ENCODE data around the gene PHF13.

PHF13 gene

DNA sequence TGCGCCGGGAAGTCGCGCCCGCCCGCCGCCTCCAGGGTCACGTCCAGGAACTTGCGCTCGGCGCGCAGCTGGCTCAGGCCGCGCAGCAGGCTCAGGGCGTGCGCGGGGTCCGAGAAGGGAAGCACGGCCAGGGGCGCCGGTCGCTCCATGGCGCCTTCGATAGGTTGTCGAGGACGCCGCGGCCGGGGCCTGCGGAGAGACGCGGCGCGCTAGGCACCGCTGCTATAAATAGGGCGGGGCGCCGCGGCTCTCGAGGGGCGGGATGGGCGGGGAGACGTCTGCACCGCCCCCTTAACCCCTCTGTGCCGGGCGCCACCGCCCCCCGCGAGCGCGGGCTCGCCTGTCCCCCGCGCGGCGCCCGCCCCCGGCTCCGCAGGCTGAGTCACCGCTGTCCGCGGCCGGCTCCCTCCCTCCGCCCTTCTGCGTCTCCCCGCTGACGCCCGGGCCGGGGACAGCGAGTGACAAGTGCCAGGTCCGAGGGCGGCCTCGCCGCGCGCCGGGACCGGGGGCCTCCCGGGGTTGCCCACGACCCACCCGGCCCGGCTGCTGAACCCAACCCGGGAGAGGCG lies 10.8 kb upstream of the PHF13 start, which contains the start of gene KLHL21:
Gene KLHL21, minus strand, starts transcription at position 201 of the 569 bp plus-strand sequence. Its CDS starts 52 bp downstream, at position 149.
- DNase-seq, result peak; percentile 61

- no peak for DNase-seq
These were observed 10.2 kb upstream of the PHF13 start for GRCh38 chr1:6603238-6603914.

GRCh38 chr1:6603915-6604558 lies 9.5 kb upstream of the PHF13 start:
- no peak for DNase-seq

DNA sequence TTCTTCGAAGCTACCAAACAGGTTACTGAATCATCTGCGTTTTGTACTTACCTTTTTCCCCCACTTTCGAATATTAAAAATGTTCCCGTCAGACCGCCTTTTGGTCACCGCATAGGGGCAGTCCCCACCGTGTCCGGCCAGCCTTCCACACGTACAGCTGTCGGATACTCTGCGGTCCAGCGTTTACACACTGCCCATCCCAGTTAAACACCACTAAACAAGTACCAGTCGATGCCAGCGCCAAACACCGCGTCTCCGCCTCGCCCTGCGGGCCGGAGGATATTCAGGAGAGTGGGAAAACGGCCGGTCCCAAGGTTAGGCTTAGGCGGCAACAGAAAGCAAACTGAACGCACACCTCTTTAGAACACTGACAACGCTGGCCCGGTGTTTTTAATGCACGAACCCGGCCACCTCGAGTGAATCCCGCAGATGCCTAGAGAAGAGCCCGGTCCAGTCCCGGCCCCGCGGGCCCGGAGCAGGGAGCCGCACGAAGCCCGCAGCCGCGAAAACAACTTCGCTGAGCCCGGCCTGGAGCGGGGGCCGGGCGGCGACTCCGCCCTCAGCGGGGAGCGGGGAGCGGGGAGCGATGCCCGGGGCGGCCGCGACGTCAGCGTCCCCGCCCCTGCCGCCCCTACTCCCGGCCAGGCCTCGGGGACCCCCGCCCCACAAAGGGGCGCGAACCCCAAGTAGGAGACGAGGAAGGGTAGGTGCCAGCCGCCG lies 730 bp upstream of the PHF13 start:
- peak; percentile 80 for DNase-seq

DNA sequence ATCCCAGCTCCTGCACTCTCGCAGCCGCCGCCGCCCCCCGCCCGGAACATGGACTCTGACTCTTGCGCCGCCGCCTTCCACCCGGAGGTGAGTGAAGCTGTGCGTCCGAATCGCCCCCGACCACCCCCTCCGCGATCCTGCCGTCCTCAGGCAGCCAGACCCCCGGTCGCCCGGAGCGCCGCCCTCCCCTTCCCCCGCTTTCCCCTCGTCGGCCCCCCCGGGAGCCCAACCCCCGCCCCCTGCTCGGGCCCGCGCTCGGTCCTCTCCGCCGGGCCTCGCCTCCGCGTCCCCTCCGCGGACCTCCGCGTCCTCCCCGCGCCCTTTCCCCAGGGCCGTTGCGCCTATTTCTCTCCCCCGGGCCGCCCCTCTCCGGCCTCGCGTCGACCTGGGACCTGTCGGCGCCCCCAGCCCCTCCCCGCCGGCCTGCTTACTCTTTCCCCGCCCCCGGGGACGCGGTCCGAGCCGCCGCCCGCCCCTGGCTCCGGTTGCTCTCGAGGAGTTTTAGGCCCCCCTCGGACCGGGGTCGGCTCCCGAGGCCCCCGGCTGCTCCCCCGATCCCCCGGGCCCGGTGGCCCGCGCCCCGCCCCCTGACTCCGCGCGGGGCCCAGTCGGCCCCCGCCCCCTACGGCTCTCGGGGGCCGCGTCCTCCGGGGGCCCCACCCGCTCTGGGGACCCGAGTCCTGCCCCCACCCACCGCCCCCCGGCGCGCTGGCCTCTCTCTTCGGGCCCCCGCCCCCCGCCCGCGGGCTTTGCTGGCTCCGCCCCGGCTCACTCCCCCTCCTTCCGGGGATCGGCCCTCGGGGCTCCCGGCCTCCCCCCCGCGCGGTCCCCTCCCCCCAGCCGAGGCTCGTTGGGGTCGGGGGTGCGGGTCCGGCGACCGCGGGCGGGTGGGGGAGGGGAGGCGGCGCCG lies 743 bp downstream of the PHF13 start:
- peak; percentile 44 for DNase-seq

- no peak for DNase-seq
These were observed 1.6 kb downstream of the PHF13 start for GRCh38 chr1:6614929-6615785.

GRCh38 chr1:6619045-6619444 lies 5.5 kb downstream of the PHF13 start:
- no peak for DNase-seq

DNA sequence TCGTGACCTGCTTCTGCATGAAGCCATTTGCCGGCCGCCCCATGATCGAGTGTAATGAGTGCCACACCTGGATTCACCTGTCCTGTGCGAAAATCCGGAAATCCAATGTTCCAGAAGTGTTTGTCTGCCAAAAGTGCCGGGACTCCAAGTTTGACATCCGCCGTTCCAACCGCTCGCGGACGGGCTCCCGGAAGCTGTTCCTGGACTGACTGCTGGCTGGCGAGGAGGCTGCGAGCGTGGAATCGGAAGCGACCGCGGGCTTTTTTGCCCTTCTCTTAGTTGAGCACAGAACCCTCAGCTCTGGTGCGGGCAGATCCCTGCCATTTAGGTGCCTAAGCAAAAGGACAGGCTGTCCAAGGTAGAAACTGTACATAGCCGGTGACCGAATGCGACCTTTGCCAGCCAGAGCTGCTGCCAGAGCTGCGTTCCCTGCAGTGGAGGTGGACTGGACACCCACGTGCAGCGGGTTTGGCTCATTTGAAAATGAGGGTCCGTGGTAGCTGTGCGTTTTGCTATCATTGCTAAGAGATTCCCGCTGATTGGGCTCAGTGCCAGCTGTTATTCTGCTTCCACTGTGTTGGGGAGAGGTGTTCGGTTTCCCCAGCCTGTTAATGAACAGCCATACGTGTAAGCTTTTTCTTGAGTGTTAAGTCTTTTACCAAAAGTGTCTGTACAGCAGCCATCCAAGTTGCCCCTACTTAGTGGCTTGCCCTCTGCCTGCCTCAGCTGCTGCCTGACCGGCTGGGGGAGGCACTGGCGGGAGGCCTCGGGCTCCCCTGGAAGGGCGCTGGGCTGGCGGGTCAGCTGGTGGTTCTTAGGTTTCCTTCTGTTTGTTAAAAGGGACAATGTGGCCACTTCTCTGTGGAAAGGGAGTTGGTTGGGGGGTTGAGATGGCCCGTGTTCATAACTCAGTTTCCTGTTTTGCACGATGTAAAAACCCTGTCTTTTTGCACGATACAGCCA lies 8.2 kb downstream of the PHF13 start:
- no peak for DNase-seq

DNA sequence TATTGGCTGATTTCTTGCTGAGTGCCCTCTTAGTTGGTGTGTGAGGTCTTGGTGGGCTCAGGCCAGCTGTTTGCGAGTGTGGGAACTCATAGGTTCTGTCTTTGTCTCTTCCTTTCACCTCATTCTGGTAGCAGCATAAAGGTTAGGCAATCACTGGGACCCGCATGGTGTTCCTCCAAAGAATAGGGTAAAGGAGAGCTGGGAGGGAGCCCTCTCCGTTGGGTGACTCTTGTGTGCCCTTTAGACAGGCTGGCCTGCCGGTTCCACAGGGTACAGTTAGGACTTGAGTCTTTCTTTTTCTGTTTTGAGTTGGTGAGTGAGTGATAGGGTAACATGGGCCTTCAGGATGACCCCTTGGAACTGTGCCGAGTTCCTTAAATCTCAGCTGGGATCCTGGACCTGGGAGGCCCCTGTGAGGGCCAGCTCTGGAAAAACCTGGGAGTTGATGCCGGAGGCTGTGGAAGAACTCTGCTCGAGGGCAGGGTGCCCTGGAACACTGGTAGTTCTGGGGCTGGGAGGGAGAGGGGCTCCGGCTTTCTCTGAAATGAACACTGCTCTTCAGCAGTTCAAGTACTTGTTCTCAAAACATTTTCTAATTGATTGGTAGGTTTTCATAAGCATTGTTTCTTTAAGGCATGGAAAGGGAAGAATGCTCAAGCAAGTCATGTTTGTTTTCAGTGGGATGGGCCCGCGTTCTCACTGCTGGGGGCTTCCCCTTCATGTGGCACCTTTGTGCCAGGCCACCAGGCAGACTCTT lies 9.0 kb downstream of the PHF13 start:
- no peak for DNase-seq

GRCh38 chr1:6623269-6623965 lies 9.9 kb downstream of the PHF13 start:
- DNase-seq, result no peak

DNA sequence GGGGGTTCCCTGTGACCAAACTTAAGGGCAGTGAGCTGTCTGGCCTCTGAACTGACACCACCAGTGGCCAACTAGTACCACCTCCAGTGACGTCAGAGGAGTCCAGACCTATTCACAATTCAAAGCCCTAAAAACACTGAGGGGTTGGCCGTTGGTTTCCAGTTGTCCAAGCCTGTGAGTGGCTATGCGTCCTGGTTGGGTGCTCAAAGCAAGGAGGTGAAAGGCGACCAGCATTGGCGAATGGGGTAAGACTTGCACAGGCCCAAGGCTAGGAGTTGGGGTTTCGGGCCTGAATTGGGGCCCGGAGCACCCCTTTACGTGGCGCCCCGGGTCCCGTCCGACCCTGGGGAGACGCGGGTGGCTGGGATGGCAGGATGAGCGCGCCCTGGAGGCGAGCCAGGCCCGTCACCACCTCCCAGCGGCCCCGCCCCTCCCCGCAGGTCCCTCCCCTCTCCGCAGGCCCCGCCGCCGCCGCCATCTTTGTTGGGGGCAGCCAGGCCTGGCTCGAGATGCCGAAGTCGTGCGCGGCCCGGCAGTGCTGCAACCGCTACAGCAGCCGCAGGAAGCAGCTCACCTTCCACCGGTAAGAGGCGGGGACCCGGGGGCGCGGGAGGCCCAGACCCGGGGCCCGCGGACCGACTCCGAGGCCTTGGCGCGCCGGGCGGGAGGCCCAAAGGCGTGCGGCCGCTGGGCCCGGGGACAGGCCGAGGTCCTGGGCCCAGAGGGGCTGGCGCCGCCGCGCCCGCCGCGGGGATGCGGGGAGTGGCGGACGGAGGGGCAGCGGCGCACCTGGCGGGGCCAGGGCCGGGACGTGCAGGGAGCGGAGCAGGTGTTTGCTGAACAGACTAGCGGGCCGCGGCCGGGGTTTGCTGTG lies 11.4 kb downstream of the PHF13 start, which contains the start of gene THAP3:
Gene THAP3, plus strand, starts transcription at position 159 of the 874 bp plus-strand sequence. Its CDS starts 351 bp downstream, at position 510.
- peak; percentile 85 for DNase-seq

- no peak for DNase-seq
These were observed 12.1 kb downstream of the PHF13 start for GRCh38 chr1:6625584-6626149.

DNA sequence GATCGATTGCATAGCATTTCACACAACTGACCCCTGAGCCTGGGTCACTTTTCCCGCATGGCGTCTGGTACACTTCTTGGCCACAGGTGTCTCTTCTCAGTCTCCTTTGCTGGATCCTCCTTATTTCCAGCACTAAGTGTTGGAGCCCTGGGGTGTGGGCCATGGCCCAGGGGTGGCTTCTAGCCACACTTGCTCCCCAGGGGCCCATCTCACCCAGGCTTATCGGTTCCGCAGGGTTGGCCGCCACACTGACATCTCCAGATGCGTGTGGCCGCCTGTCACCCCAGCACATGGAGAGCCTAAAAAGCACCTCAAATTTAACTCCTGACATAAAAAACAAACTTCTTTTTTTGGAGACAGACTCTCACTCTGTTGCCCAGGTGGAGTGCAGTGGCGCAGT lies 13.5 kb downstream of the PHF13 start:
- no peak for DNase-seq

GRCh38 chr1:6627841-6628545 lies 14.5 kb downstream of the PHF13 start:
- no peak for DNase-seq

- no peak for DNase-seq
These were observed 15.5 kb downstream of the PHF13 start for GRCh38 chr1:6628971-6629479.

GRCh38 chr1:6630027-6630426 lies 16.5 kb downstream of the PHF13 start:
- no peak for DNase-seq
